Upper lobe of left lung (tissue), 4 donors: ENCODE data around the gene AGAP3.

ENCODE experiments used
- CTCF ChIP-seq, 6 experiments: fragments of 450-650 bp in 4 of 6; fragments of 200-600 bp in 2 of 6; sonication (generic) in 2 of 6; IDR thresholded peaks; one replicate each; pipeline ENCODE4 v1.5.1; 2016 to 2019; ENCODE audit warnings: antibody characterized with exemption in 6 of 6
- POLR2AphosphoS5 ChIP-seq, 2 donors: sonication (generic); formaldehyde crosslinking; IDR thresholded peaks; one replicate each; pipeline ENCODE4 v1.5.1; 2017; ENCODE audit warnings: antibody characterized with exemption in 2 of 2

- no peak for TF ChIP-seq CTCF (IDR thresholded peaks at IDR 0.05)
- TF ChIP-seq POLR2AphosphoS5 (IDR thresholded peaks at IDR 0.05) = no peak
These were observed 71.5 kb downstream of the AGAP3 start for GRCh38 chr7:151157645-151158329.
